DMS 273 (cell line): ENCODE results near the gene KRTAP5-10.
"Not testable (repeated sequence)": the region's sequence is repeated elsewhere in the genome, so short reads cannot be mapped to it uniquely, and the experiment has no call there.

ENCODE experiments used
- DNase-seq: peaks from one replicate; lab custom pipeline; 2025; ENCODE audit not compliant: unreplicated experiment; lab: John Stamatoyannopoulos, UW

The KRTAP5-10 gene

DNA sequence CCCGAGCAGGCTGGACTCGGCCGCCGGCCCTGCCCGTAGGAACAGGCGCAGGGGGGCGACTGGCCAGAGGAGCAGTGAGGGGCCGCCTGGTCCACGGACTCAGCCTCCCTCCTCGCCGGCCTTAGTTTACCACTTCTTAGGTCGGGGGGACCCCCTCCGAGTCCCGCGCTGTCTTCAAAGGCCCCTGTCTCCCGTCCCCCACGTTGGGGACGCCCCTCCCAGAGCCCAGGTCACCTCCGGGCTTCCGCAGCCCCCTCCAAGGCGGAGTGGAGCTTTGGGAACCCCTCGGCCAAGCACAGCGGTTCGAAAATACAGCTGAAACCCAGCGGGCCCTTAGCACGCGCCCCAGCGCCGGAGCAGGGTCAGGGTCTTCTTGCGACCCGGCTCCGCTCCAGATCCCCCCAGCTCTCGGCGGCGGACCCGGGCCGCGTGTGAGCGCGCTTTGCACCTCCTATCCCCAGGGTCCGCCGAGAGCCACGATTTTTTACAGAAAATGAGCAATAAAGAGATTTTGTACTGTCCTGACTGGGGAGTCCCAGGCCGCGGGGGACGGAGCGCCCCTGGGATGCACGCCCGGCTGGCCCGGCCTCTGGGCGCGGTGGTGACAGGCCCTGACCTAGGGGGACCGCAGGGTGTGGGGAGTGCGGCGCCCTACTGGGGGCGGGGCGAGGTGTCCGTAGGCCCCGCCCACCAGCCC lies 42.3 kb downstream of the KRTAP5-10 start:
- DNase-seq = not testable (repeated sequence)

DNA sequence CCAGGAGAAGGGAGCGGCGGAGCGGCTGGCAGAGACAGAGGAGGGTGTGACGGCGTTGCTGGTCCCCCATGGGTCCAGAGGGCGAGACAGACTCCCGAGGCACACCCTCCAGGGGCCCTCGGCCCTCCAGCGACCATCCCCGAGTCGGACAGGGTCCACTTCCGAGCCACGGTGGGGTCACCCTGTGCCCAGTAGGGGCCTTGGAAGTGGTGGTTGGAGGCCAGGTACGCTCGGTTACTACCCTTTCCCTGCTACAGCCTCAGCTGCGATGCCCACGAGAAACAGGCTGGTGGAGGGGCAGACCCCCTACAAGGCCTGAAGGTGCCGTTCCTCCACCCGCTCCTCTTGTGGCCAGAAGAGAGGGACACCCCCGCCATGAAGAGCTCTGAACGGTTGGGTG lies 42.9 kb downstream of the KRTAP5-10 start:
- DNase-seq = not testable (repeated sequence)

DNA sequence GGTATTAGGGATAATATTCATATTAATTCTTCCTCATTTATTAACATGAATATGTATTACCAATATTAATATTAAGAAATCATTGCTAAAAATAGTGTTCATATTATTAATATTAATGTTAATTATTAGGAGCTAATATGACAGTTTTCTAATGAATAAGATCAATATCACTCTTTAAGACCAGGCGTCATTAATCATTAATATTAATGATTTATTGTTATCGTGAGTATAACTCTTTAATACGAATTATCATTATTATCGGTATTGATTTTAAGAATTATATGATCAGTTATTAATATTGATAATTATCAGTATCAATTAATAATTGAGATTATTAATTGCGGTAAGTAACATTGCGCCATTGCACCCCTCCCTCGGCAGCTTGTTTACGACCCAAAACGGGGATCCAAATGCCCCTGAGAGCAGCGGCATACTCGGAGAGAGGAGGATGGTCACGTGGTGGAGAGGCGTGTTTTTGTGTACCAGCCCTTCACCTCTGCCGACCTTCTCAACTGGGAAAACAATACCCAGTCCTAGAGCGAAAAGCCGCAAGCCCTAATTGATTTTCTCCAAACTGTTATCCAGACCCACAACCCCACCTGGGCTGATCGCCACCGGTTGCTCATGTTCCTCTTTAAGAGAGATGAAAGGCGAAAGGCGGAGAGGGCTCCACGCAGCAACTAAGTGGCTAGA lies 46.0 kb downstream of the KRTAP5-10 start:
- DNase-seq = not testable (repeated sequence)

DNA sequence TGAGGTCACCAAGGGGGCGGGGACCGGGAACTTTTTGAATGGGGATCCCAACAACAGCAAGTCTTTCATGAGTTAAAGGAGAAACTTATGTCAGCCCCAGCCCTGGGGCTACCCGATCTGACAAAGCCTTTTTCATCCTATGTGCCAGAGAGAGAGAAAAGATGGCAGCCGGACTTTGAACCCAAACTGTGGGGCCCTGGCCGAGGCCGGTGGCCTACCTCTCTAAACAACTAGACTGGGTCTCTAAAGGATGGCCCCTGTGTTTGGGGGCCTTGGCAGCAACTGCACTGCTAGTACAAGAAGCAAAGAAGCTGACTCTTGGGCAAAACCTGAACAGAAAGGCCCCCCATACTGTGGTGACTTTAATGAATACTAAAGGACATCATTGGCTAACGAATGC lies 48.6 kb downstream of the KRTAP5-10 start:
- not testable (repeated sequence) for DNase-seq

DNA sequence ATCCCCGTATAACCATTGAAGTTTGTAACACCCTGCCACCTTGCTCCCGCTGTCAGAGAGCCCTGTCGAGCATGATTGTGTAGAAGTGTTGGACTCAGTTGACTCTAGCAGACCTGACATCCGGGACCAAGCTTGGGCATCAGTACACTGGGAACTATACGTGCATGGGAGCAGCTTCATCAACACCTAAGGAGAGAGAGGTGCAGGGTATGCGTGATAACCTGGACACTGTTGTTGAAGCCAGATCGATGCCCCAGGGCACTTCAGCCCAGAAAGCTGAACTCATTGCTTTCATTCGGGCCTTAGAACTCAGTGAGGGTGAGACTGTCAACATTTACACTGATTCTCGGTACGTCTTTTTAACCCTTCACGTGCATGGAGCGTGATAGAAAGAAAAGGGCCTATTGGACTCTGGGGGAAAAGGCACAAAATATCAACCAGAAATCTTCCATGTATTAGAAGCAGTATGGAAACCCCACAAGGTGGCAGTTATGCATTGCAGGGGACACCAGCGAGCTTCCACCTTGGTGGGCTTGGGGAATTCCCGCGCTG lies 49.1 kb downstream of the KRTAP5-10 start:
- not testable (repeated sequence) for DNase-seq

DNA sequence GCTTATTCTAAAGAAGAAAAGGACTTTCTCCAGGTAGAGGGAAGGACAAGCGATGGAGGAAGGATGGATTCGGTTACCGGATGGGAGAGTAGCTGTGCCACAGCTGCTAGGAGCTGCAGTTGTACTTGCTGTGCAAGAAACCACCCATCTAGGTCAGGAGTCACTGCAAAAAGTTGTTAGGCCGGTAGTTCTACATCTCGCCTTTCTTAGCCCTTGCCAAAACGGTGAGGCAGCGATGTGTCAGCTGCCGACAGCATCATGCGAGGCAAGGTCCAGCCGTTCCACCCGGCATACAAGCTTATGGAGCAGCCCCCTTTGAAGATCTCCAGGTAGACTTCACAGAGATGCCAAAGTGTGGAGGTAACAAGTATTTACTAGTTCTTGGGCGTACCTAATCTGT lies 49.6 kb downstream of the KRTAP5-10 start:
- DNase-seq = not testable (repeated sequence)
